ENCODE data around the gene PIEZO2. TPM values are rescaled to one million over a fixed set of nuclear protein-coding genes. Genes with fewer than 3 reads are reported as not detected.

Gene PIEZO2
- total and polyA plus RNA-seq, 4 donors = 2.6 to 233 (median 18.8) TPM

GRCh38 chr18:11145413-11146191 is 3.8 kb downstream of the PIEZO2 start:
- Histone ChIP-seq H3K27ac (ENCODE audit: low read depth in 1 of 2, low read length in 1 of 2) (no peak overlapping the region), H3K27me3 (ENCODE audit: control insufficient read depth in 3 of 3, insufficient read depth in 3 of 3, low read length in 2 of 3) (peaks cover 0 to 17% (median 11%) of the 10 kb centered on the region in 3 donors), H3K9me3 (ENCODE audit: control insufficient read depth in 4 of 4, insufficient read depth in 3 of 4, low read length in 3 of 4) (peaks cover 0 to 2% (median 0%) of the 10 kb centered on the region in 4 donors), H3K9ac (ENCODE audit: insufficient read depth in 1 of 2, low read length in 2 of 2) (peak overlapping the region in 1 of 2 donors; percentile 66), H3K36me3 (ENCODE audit: control insufficient read depth in 4 of 4, insufficient read depth in 4 of 4, low read length in 4 of 4) (peaks cover 0 to 35% (median 9%) of the 10 kb centered on the region in 4 donors), H3K4me1 (ENCODE audit: control insufficient read depth in 5 of 5, insufficient read depth in 5 of 5, low read length in 5 of 5) (peaks cover 0 to 39% (median 12%) of the 10 kb centered on the region in 5 donors), H3K4me3 (no peak overlapping the region)
- 79 to 84% methylated on average over 4 of the region's 4 CpGs for whole genome bisulfite sequencing, 2 donors
- TF ChIP-seq, protein P1, sequence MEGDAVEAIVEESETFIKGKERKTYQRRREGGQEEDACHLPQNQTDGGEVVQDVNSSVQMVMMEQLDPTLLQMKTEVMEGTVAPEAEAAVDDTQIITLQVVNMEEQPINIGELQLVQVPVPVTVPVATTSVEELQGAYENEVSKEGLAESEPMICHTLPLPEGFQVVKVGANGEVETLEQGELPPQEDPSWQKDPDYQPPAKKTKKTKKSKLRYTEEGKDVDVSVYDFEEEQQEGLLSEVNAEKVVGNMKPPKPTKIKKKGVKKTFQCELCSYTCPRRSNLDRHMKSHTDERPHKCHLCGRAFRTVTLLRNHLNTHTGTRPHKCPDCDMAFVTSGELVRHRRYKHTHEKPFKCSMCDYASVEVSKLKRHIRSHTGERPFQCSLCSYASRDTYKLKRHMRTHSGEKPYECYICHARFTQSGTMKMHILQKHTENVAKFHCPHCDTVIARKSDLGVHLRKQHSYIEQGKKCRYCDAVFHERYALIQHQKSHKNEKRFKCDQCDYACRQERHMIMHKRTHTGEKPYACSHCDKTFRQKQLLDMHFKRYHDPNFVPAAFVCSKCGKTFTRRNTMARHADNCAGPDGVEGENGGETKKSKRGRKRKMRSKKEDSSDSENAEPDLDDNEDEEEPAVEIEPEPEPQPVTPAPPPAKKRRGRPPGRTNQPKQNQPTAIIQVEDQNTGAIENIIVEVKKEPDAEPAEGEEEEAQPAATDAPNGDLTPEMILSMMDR (IDR thresholded peaks at IDR 0.05; ENCODE audit: control extremely low read depth, extremely low read depth) = no peak
- ATAC-seq (ENCODE audit: insufficient read depth, low FRiP score) = no peak
- no peak for DNase-seq

DNA sequence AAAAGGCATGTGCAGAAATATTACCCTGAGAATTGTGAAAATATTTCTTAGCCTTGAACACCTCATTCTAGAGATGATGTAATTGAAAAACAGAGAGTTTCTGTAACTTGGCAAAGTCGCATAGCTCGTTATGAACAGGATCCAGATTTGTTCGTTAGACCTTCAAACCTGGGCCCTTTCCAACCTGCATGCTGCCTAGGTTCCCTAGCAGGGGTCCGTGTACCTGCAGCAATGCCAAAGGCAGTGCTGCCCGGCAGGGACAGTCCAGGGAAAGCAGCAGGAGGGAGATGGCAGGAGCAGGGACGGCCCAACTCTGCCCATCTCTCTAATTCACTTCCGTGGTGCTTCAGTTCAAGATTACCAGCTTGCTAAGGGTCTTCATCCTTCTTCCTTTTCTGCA is 12.0 kb downstream of the PIEZO2 start:
- H3K4me3 ChIP-seq = no peak overlapping the region
- H3K9me3 ChIP-seq (ENCODE audit: control insufficient read depth in 4 of 4, insufficient read depth in 3 of 4, low read length in 3 of 4) = no peaks in the 10 kb centered on the region
- 68 to 74% methylated on average over 7 of the region's 7 CpGs for WGBS, 2 donors
- H3K4me1 ChIP-seq (ENCODE audit: control insufficient read depth in 5 of 5, insufficient read depth in 5 of 5, low read length in 5 of 5) = peaks cover 0 to 44% (median 0%) of the 10 kb centered on the region in 5 donors
- H3K36me3 ChIP-seq (ENCODE audit: control insufficient read depth in 4 of 4, insufficient read depth in 4 of 4, low read length in 4 of 4) = peaks cover 0 to 56% (median 21%) of the 10 kb centered on the region in 4 donors
- DNase-seq (no peak), ATAC-seq (ENCODE audit: insufficient read depth, low FRiP score) (no peak)
- TF ChIP-seq, protein P1 (IDR thresholded peaks at IDR 0.05; ENCODE audit: control extremely low read depth, extremely low read depth) = no peak
- H3K9ac ChIP-seq (ENCODE audit: insufficient read depth in 1 of 2, low read length in 2 of 2) = no peak overlapping the region
- no peak overlapping the region for H3K27ac ChIP-seq (ENCODE audit: low read depth in 1 of 2, low read length in 1 of 2)
- no peaks in the 10 kb centered on the region for H3K27me3 ChIP-seq (ENCODE audit: control insufficient read depth in 3 of 3, insufficient read depth in 3 of 3, low read length in 2 of 3)

DNA sequence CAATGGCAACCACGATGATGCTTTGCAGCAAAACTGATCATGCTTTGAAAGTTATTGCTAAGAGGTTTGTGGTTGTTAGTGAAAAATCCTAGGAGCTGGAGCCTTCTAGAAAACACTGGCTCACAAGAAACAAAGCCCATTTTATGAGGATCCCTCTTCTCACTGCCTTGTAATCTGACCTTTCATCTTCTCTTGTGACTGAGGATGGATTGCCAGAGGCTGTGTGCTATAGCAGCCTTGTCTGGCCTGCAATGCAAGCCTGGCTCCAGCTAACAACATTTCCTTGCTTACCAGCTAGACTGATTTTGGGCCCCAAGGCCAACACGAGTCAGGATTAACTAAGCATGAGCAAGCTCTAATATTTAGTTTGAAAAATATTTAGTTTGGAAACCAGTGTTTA is 13.1 kb downstream of the PIEZO2 start:
- Histone ChIP-seq H3K4me1 (ENCODE audit: control insufficient read depth in 5 of 5, insufficient read depth in 5 of 5, low read length in 5 of 5) (peaks cover 0 to 42% (median 0%) of the 10 kb centered on the region in 5 donors), H3K4me3 (no peak overlapping the region), H3K9me3 (ENCODE audit: control insufficient read depth in 4 of 4, insufficient read depth in 3 of 4, low read length in 3 of 4) (peaks cover 0 to 3% (median 0%) of the 10 kb centered on the region in 4 donors), H3K36me3 (ENCODE audit: control insufficient read depth in 4 of 4, insufficient read depth in 4 of 4, low read length in 4 of 4) (peaks cover 0 to 62% (median 21%) of the 10 kb centered on the region in 4 donors), H3K27ac (ENCODE audit: low read depth in 1 of 2, low read length in 1 of 2) (no peak overlapping the region), H3K27me3 (ENCODE audit: control insufficient read depth in 3 of 3, insufficient read depth in 3 of 3, low read length in 2 of 3) (no peaks in the 10 kb centered on the region), H3K9ac (ENCODE audit: insufficient read depth in 1 of 2, low read length in 2 of 2) (no peak overlapping the region)
- ATAC-seq (ENCODE audit: insufficient read depth, low FRiP score) = no peak
- WGBS, 2 donors = 51 to 65% methylated on average over 2 of the region's 2 CpGs
- DNase-seq = peak in 1 of 3 donors; percentile 67
- TF ChIP-seq, protein P1 (IDR thresholded peaks at IDR 0.05; ENCODE audit: control extremely low read depth, extremely low read depth) = no peak
